Natural killer cell (primary cell): Measurements from ENCODE around the gene AKR7A3. TPM values are rescaled to one million over a fixed set of nuclear protein-coding genes. Genes with fewer than 3 reads are reported as not detected.
"Not testable (repeated sequence)": the region's sequence is repeated elsewhere in the genome, so short reads cannot be mapped to it uniquely, and the experiment has no call there.

ENCODE experiments used
- ATAC-seq, 3 donors: fragments of 150-1000 bp in 2 of 3; fragments of 200-7000 bp in 1 of 3; cut with Tn5 transposase; 1 replicate in 1 of 3; 2 replicates in 2 of 3; pipeline ENCODE4 v1.10.0; 2021; ENCODE audit warnings: mild to moderate bottlenecking in 2 of 3, moderate library complexity in 2 of 3
- DNase-seq, 2 donors: peaks; one replicate each; pipeline versions ENCODE4 v3.0.0 to v3.0.0-alpha.2; 2013 to 2021; ENCODE audit warnings: mixed read lengths in 1 of 2
- H3K27ac ChIP-seq: one replicate; pipeline ENCODE4 v1.5.1; 2013; ENCODE audit warnings: mild to moderate bottlenecking, low read length
- H3K27me3 ChIP-seq: one replicate; pipeline ENCODE4 v1.6.1; 2013; ENCODE audit warnings: low read length; ENCODE audit not compliant: control insufficient read depth, insufficient read depth
- H3K36me3 ChIP-seq: one replicate; pipeline ENCODE4 v1.6.1; 2013; ENCODE audit warnings: low read length; ENCODE audit not compliant: control insufficient read depth, insufficient read depth
- H3K4me1 ChIP-seq: one replicate; pipeline ENCODE4 v1.6.1; 2013; ENCODE audit warnings: low read length; ENCODE audit not compliant: control insufficient read depth, insufficient read depth
- H3K4me3 ChIP-seq: one replicate; pipeline ENCODE4 v1.5.1; 2013; ENCODE audit warnings: low read length
- H3K9me3 ChIP-seq: one replicate; pipeline ENCODE4 v1.6.1; 2013; ENCODE audit warnings: low read length; ENCODE audit not compliant: control insufficient read depth, insufficient read depth
- H3K27ac Mint-ChIP-seq, 2 donors: one replicate each; pipeline ENCODE4 v1.8.0; 2022; ENCODE audit warnings: mild to moderate bottlenecking in 2 of 2, mixed read lengths in 2 of 2, moderate library complexity in 1 of 2
- H3K27me3 Mint-ChIP-seq, 2 donors: one replicate each; pipeline ENCODE4 v1.8.0; 2022; ENCODE audit warnings: low read depth in 2 of 2, mixed read lengths in 2 of 2
- H3K36me3 Mint-ChIP-seq: one replicate; pipeline ENCODE4 v1.8.0; 2022; ENCODE audit warnings: mixed read lengths
- H3K4me1 Mint-ChIP-seq, 2 donors: one replicate each; pipeline ENCODE4 v1.8.0; 2022; ENCODE audit warnings: mixed read lengths in 2 of 2
- H3K4me3 Mint-ChIP-seq: one replicate; pipeline ENCODE4 v1.8.0; 2022; ENCODE audit warnings: mild to moderate bottlenecking, moderate library complexity, mixed read lengths
- H3K9me3 Mint-ChIP-seq, 2 donors: one replicate each; pipeline ENCODE4 v1.8.0; 2022; ENCODE audit warnings: mixed read lengths in 2 of 2
- CTCF ChIP-seq: fragments of 200-600 bp; IDR thresholded peaks from one replicate; pipeline ENCODE4 v1.8.0; 2022; ENCODE audit warnings: antibody characterized with exemption
- WGBS: methylation state at CpG from one replicate; pipeline ENCODE4 v1.1.7; 2013; ENCODE audit warnings: missing lambda C conversion rate; ENCODE audit not compliant: insufficient coverage; 5-methylcytosine and 5-hydroxymethylcytosine counted together
- intact Hi-C: fragments of 100-400 bp; cut with micrococcal nuclease; formaldehyde crosslinking; loops from one replicate; pipeline ENCODE4 v1.14.2; 2022
- total RNA-seq, 4 donors: library from RNA; stranded (reverse); fragments of 120-200 nt in 1 of 4; gene quantifications; one replicate each; pipeline versions ENCODE4 v1.2.3 to v1.2.4, GENCODE V29; 2013 to 2022

Gene AKR7A3
- total RNA-seq = 1 to 10 TPM; 1.1 to 2.0 (median 1.5) TPM
- 0.70 TPM for total RNA-seq (2013)

DNA sequence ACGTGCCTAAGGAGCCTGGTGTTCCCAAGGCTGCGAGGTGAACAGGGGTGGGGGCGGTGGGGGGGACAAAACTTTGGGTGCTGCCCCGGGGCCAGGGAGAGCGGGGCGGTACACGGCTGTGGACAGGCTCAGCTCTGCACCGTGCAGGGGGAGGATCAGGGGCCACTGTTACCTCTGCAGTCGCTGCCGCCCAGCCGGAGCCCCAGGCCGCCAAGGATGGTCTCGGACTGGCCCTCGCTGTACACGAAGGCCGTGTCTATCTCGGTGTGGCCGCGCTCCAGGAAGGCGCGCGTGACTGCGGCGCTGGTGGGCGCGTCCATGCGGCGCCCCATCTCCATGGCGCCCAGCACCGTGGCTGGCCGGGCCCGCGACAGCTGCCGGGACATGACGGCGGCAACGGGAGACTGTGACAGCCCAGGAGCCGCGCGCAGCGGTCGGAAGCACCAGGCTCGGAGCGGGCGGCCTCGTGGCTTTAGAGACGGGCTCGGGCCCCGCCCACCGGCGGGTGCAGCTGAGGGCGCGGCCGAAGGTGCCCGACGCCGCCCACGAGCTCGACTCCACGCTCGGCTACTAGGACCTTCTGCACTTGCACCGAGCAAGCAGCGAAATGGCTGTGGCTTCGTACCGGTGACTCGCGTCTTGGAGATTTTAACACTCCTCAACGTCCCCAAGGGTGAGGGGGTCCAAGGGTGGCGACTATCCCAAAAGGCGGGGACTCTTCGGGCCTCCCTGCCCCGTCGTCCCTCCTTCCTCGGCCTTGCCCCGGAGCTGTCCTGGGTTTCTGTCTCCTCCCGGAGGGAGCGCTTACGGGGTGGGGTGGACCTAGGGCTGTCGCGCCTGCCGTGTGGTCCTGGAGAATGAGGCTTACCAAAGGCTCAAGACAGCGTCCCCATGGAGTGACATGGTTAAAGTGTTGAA, at the start of gene AKR7A3:
TSS of gene AKR7A3 (minus strand) at position 447 of the 918 bp plus-strand sequence. CDS start at position 386, 61 bp downstream.
- peak; percentile 81 to 98 (median 97) for ATAC-seq
- WGBS = 26% methylated on average over 60 of the region's 82 CpGs

GRCh38 chr1:19338323-19338762, 49.8 kb upstream of the AKR7A3 start:
- H3K27me3 ChIP-seq = no peaks in the 10 kb centered on the region
- intact Hi-C loops = no loop called here
- no peaks in the 10 kb centered on the region for H3K4me1 ChIP-seq
- no peak overlapping the region for H3K4me3 Mint-ChIP-seq
- no peaks in the 10 kb centered on the region for H3K27me3 Mint-ChIP-seq
- no peaks in the 10 kb centered on the region for H3K36me3 Mint-ChIP-seq
- H3K27ac ChIP-seq = no peak overlapping the region
- WGBS = 98% methylated on average over 27 of the region's 27 CpGs
- H3K36me3 ChIP-seq = peaks cover 29% of the 10 kb centered on the region
- no peak overlapping the region for H3K4me3 ChIP-seq
- no peaks in the 10 kb centered on the region for H3K4me1 Mint-ChIP-seq
- H3K9me3 Mint-ChIP-seq = no peaks in the 10 kb centered on the region
- no peak overlapping the region for H3K27ac Mint-ChIP-seq
- DNase-seq = no peak
- TF ChIP-seq CTCF = no peak
- no peaks in the 10 kb centered on the region for H3K9me3 ChIP-seq
- ATAC-seq = no peak

More for the DNA sequence above, at the start of gene AKR7A3:
- Mint-ChIP-seq H3K4me1 (peaks cover 12% of the 10 kb centered on the region in 2 donors), H3K4me3 (peak within 1 kb of the TSS; percentile 84), H3K27me3 (peaks cover 12 to 18% of the 10 kb centered on the region in 2 donors)
- not testable (repeated sequence) for H3K27ac ChIP-seq, H3K9me3 Mint-ChIP-seq, H3K27me3 ChIP-seq, H3K4me1 ChIP-seq, H3K36me3 Mint-ChIP-seq, H3K9me3 ChIP-seq, H3K27ac Mint-ChIP-seq, H3K36me3 ChIP-seq
- intact Hi-C loops = loop anchor here (1.0 kb wide), 1 partner anchor 16 kb away; no protein-coding TSS in a partner anchor
- peak; percentile 42 to 71 for DNase-seq
- peak within 1 kb of the TSS; percentile 14 for H3K4me3 ChIP-seq

DNA sequence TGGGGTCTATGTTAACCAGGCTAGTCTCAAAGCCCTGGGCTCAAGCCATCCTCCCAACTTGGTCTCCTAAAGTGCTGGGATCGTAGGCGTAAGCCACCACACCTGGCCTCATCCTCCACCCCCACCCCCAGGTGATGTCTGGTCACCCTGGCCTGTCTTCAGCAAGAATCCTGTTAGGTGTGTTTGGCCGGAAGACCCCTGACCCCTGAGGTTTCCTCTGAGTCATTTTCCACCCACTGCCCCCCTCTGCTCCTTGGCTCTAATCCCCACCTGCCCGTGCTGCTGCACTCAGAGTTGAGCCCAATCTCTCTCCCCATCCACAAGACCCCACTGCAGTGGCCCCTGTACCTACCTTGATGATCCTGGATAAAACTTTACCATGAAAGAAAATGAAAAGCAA, 48.7 kb upstream of the AKR7A3 start:
- Mint-ChIP-seq H3K27me3 (no peaks in the 10 kb centered on the region), H3K9me3 (no peaks in the 10 kb centered on the region), H3K4me3 (no peak overlapping the region), H3K27ac (peak overlapping the region; percentile 65 to 72), H3K4me1 (no peaks in the 10 kb centered on the region), H3K36me3 (no peaks in the 10 kb centered on the region)
- no peaks in the 10 kb centered on the region for H3K4me1 ChIP-seq
- no peak overlapping the region for H3K4me3 ChIP-seq
- no peak for ATAC-seq
- 91% methylated on average over 4 of the region's 4 CpGs for WGBS
- no peak for DNase-seq
- TF ChIP-seq CTCF = no peak
- intact Hi-C loops = no loop called here
- H3K36me3 ChIP-seq = peaks cover 20% of the 10 kb centered on the region
- no peak overlapping the region for H3K27ac ChIP-seq
- H3K27me3 ChIP-seq = no peaks in the 10 kb centered on the region
- no peaks in the 10 kb centered on the region for H3K9me3 ChIP-seq

DNA sequence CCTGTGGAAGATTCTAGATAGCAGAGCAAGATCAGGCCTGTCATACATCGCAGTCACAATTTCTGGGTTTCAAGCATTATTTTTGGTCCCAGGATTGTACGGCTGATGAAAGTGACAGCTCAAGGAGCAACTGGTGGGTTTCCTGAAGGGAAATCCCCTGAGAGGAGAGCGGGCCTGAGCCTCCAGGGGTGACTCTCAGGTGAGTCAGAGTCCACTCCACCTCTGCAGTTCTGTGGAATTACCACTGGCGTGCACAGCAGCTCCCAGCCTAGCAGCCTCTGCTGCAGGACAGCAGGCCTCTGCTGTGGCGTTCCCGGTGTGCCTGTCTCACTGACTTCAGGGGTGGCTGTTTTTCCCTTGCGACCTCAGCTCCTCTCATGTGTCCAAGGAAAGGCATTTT, 48.0 kb upstream of the AKR7A3 start:
- Histone ChIP-seq H3K27ac (no peak overlapping the region), H3K9me3 (no peaks in the 10 kb centered on the region), H3K4me3 (no peak overlapping the region), H3K27me3 (no peaks in the 10 kb centered on the region), H3K4me1 (no peaks in the 10 kb centered on the region), H3K36me3 (peaks cover 14% of the 10 kb centered on the region)
- H3K27me3 Mint-ChIP-seq = no peaks in the 10 kb centered on the region
- WGBS = 88% methylated on average over 7 of the region's 7 CpGs
- H3K4me3 Mint-ChIP-seq = no peak overlapping the region
- DNase-seq (no peak), ATAC-seq (no peak)
- no peak overlapping the region for H3K27ac Mint-ChIP-seq
- H3K4me1 Mint-ChIP-seq = no peaks in the 10 kb centered on the region
- intact Hi-C loops = no loop called here
- no peaks in the 10 kb centered on the region for H3K9me3 Mint-ChIP-seq
- no peak for TF ChIP-seq CTCF
- H3K36me3 Mint-ChIP-seq = no peaks in the 10 kb centered on the region
